ENCODE data around the gene EFNA5.

Gene EFNA5

DNA sequence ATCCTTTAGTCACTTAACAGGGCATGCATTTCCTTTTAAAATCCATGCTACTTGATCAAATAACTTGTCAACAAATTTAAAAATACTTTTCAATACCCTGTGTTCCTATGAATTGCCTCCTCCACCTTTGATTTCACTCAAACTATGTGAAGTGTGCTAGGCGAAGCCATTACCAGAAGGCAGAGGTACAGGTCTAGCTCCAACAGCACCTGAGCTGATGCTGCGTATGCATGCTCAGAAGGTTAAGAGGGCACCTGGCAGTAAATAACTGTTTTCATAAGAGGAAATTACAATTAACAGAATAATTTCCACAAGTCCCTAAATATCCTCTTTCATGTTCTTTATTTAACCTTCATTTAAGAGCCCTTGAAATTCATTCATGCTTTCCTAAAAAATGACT, 251.8 kb downstream of the EFNA5 start:
- Histone ChIP-seq H3K27ac (ENCODE audit: low read depth, low read length) (no peak overlapping the region), H3K4me1 (ENCODE audit: control insufficient read depth, insufficient read depth, low read length, unreplicated experiment) (peaks cover 23% of the 10 kb centered on the region), H3K4me3 (ENCODE audit: low read depth, low read length) (no peak overlapping the region), H3K27me3 (ENCODE audit: insufficient read depth, low read length) (no peaks in the 10 kb centered on the region), H3K79me2 (ENCODE audit: control insufficient read depth, insufficient read depth, low read length, unreplicated experiment) (no peaks in the 10 kb centered on the region), H3K36me3 (ENCODE audit: insufficient read depth, low read length) (no peaks in the 10 kb centered on the region), H2AFZ (ENCODE audit: low read length, unreplicated experiment) (no peak overlapping the region)

DNA sequence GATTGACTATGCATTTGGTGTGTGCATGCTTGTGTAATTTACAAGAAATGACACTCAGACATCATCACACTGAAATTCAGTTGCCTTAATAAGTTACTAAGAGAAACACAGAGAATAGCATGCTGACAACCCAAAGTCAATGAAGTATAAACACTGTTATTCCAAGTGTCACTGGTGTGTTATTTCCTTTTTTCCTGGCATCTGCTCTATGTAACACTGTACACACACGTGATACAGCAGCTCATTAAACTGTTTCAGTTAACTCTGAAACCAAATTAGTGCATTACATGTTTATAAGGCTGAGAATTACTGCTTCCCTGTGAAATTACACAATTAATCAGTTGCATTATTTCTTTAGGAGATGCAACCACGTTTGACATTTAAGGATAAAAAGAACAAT, 252.7 kb downstream of the EFNA5 start:
- peaks cover 16% of the 10 kb centered on the region for H3K4me1 ChIP-seq (ENCODE audit: control insufficient read depth, insufficient read depth, low read length, unreplicated experiment)
- H3K27ac ChIP-seq (ENCODE audit: low read depth, low read length) = no peak overlapping the region
- no peaks in the 10 kb centered on the region for H3K27me3 ChIP-seq (ENCODE audit: insufficient read depth, low read length)
- no peaks in the 10 kb centered on the region for H3K36me3 ChIP-seq (ENCODE audit: insufficient read depth, low read length)
- H2AFZ ChIP-seq (ENCODE audit: low read length, unreplicated experiment) = no peak overlapping the region
- no peak overlapping the region for H3K4me3 ChIP-seq (ENCODE audit: low read depth, low read length)
- no peaks in the 10 kb centered on the region for H3K79me2 ChIP-seq (ENCODE audit: control insufficient read depth, insufficient read depth, low read length, unreplicated experiment)

DNA sequence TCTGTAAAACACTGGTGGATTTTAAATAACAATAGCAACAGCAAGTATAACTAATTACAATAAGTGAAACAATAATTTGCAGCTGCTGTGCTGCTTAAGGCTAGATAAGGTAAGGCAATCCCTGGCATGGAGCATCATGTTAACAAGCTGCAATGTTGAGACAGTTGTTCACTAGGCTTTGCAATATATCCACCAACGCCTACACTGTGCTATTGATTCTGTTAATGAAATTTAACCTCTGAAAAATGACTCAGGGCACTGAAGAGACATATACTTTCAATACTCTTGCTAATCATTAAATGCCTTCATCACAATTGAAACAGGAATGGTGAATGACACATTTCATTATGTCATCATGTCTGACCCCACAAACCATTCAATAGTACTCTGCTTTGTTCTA, 255.0 kb downstream of the EFNA5 start:
- Histone ChIP-seq H3K27me3 (ENCODE audit: insufficient read depth, low read length) (no peaks in the 10 kb centered on the region), H3K4me3 (ENCODE audit: low read depth, low read length) (no peak overlapping the region), H3K36me3 (ENCODE audit: insufficient read depth, low read length) (no peaks in the 10 kb centered on the region), H2AFZ (ENCODE audit: low read length, unreplicated experiment) (no peak overlapping the region), H3K79me2 (ENCODE audit: control insufficient read depth, insufficient read depth, low read length, unreplicated experiment) (no peaks in the 10 kb centered on the region), H3K4me1 (ENCODE audit: control insufficient read depth, insufficient read depth, low read length, unreplicated experiment) (peaks cover 7% of the 10 kb centered on the region), H3K27ac (ENCODE audit: low read depth, low read length) (no peak overlapping the region)

DNA sequence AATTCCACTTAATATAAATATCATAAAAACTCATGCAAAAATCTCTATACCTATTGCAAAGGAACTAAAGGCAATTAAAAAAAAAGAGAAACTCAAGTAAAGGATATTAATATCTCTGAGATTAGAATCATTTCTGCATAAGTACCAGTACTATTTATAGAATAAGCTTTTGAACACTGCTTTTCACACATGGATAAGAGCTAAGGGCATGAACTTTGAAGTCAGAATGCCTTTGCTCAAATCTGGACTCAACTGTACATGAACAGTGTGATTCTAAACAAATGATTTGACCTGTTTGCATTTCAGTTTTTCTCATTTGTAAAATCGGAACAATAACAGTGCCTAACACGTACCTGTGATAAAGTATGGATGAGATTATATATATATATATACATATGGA, 255.9 kb downstream of the EFNA5 start:
- Histone ChIP-seq H3K4me1 (ENCODE audit: control insufficient read depth, insufficient read depth, low read length, unreplicated experiment) (peaks cover 8% of the 10 kb centered on the region), H3K36me3 (ENCODE audit: insufficient read depth, low read length) (no peaks in the 10 kb centered on the region), H3K4me3 (ENCODE audit: low read depth, low read length) (no peak overlapping the region), H3K79me2 (ENCODE audit: control insufficient read depth, insufficient read depth, low read length, unreplicated experiment) (no peaks in the 10 kb centered on the region), H3K27me3 (ENCODE audit: insufficient read depth, low read length) (no peaks in the 10 kb centered on the region), H3K27ac (ENCODE audit: low read depth, low read length) (no peak overlapping the region), H2AFZ (ENCODE audit: low read length, unreplicated experiment) (no peak overlapping the region)

DNA sequence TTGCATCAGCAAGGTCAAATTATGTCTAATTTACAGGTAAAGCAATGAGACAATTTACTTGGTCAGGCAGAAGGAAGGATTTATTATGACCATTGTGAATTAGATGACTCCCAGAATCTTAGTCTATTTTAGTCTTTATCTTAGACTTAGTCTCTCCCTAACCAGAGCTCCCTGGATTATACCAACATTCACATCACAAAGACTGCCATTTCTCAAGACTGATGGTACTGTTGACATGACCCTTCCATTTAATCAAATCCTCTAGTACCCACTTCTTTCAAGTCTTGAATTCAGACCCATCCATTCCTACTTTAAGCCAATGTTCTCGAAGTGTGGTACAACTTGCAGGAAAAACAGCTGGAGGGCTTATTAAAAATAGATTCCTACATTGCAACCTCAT, 257.0 kb downstream of the EFNA5 start:
- H2AFZ ChIP-seq (ENCODE audit: low read length, unreplicated experiment) = no peak overlapping the region
- H3K27ac ChIP-seq (ENCODE audit: low read depth, low read length) = no peak overlapping the region
- no peaks in the 10 kb centered on the region for H3K27me3 ChIP-seq (ENCODE audit: insufficient read depth, low read length)
- no peak overlapping the region for H3K4me3 ChIP-seq (ENCODE audit: low read depth, low read length)
- no peaks in the 10 kb centered on the region for H3K36me3 ChIP-seq (ENCODE audit: insufficient read depth, low read length)
- peaks cover 18% of the 10 kb centered on the region for H3K4me1 ChIP-seq (ENCODE audit: control insufficient read depth, insufficient read depth, low read length, unreplicated experiment)
- H3K79me2 ChIP-seq (ENCODE audit: control insufficient read depth, insufficient read depth, low read length, unreplicated experiment) = no peaks in the 10 kb centered on the region

DNA sequence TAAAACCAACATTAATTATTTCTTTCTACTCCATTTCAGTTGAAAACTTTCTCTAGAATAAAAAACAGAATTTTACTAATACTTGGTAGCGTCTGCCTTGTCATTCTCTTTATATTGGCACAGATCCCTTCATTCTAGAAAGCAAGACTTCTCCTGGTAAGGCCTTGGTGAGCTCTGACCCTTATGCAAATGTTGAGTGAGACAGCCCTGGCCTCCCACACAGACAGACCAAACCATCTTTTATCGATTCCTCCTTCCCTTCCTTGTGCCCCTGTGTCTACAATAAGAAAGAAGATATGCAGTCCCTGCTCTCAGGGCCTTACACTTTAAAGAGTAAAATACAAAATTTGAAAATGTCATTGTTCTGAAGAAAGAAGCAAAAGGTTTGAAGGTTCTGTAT, 262.2 kb downstream of the EFNA5 start:
- no peaks in the 10 kb centered on the region for H3K36me3 ChIP-seq (ENCODE audit: insufficient read depth, low read length)
- peaks cover 16% of the 10 kb centered on the region for H3K4me1 ChIP-seq (ENCODE audit: control insufficient read depth, insufficient read depth, low read length, unreplicated experiment)
- H3K27ac ChIP-seq (ENCODE audit: low read depth, low read length) = no peak overlapping the region
- no peaks in the 10 kb centered on the region for H3K27me3 ChIP-seq (ENCODE audit: insufficient read depth, low read length)
- H3K4me3 ChIP-seq (ENCODE audit: low read depth, low read length) = no peak overlapping the region
- no peaks in the 10 kb centered on the region for H3K79me2 ChIP-seq (ENCODE audit: control insufficient read depth, insufficient read depth, low read length, unreplicated experiment)
- H2AFZ ChIP-seq (ENCODE audit: low read length, unreplicated experiment) = no peak overlapping the region

DNA sequence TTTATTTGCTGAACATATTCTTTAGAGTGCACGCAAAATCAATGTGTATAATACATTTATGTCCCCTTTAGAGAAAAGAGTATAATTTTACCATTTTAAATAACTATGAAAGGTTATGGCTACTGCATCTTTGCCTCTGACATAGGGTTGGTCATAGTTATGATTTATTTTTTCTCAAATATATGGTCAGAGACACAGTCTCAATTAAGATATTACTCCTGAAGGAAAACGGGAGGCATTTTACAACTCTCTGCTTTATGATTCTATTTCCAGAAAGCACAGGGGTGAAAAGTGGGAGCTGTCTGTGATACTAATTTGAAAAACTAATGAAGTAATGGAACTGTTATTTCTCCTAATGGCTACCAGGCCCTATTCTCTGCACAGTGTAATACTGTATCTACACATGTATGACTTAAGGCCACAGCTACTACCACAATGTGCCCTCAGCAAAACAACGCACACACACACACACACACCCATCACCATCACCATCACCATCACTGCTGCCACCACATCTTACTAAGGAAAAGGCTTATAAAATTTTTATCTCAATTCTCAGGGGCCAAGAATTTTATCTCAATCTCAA, 262.9 kb downstream of the EFNA5 start:
- no peak overlapping the region for H3K4me3 ChIP-seq (ENCODE audit: low read depth, low read length)
- no peaks in the 10 kb centered on the region for H3K36me3 ChIP-seq (ENCODE audit: insufficient read depth, low read length)
- H3K27ac ChIP-seq (ENCODE audit: low read depth, low read length) = no peak overlapping the region
- H3K79me2 ChIP-seq (ENCODE audit: control insufficient read depth, insufficient read depth, low read length, unreplicated experiment) = peaks cover 3% of the 10 kb centered on the region
- H2AFZ ChIP-seq (ENCODE audit: low read length, unreplicated experiment) = no peak overlapping the region
- no peaks in the 10 kb centered on the region for H3K27me3 ChIP-seq (ENCODE audit: insufficient read depth, low read length)
- H3K4me1 ChIP-seq (ENCODE audit: control insufficient read depth, insufficient read depth, low read length, unreplicated experiment) = peaks cover 24% of the 10 kb centered on the region

DNA sequence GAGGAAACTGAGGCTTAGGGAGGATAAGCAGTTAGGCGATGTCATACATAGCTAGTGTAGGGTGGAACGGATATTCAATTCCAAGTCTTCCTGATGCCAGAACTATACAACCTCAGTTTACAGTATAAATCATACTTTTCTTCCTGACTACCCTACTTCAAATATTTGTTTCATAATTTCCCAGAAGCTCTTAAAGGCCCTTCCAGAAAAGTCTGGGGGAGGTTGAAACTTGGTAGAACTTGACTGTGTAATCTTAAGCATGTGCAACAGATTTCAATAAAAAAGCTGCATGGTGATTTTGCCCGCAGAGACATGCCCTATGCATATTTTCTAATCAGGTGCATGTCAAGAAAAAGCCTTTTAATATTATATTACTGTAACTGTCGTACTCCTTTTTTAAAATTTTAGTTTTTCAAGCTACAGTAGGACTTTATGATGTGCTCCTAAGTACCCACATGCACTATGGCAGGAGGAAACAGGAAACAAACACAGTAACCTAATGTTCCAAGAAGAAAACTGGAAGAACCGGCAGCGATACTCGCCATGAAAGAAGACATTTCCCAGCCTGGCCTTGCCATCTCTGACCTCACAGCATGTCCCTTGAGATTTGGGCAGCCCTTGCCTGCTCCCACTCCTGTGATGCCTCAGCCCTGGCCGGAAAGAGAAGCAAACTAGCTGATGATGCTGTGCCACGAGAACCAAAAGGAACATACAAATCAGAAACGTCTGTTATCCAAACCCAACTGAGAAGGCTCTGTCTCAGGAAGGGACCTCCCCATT, 266.0 kb downstream of the EFNA5 start:
- peaks cover 27% of the 10 kb centered on the region for H3K4me1 ChIP-seq (ENCODE audit: control insufficient read depth, insufficient read depth, low read length, unreplicated experiment)
- H2AFZ ChIP-seq (ENCODE audit: low read length, unreplicated experiment) = no peak overlapping the region
- peaks cover 4% of the 10 kb centered on the region for H3K79me2 ChIP-seq (ENCODE audit: control insufficient read depth, insufficient read depth, low read length, unreplicated experiment)
- no peaks in the 10 kb centered on the region for H3K36me3 ChIP-seq (ENCODE audit: insufficient read depth, low read length)
- no peak overlapping the region for H3K27ac ChIP-seq (ENCODE audit: low read depth, low read length)
- no peak overlapping the region for H3K4me3 ChIP-seq (ENCODE audit: low read depth, low read length)
- no peaks in the 10 kb centered on the region for H3K27me3 ChIP-seq (ENCODE audit: insufficient read depth, low read length)

DNA sequence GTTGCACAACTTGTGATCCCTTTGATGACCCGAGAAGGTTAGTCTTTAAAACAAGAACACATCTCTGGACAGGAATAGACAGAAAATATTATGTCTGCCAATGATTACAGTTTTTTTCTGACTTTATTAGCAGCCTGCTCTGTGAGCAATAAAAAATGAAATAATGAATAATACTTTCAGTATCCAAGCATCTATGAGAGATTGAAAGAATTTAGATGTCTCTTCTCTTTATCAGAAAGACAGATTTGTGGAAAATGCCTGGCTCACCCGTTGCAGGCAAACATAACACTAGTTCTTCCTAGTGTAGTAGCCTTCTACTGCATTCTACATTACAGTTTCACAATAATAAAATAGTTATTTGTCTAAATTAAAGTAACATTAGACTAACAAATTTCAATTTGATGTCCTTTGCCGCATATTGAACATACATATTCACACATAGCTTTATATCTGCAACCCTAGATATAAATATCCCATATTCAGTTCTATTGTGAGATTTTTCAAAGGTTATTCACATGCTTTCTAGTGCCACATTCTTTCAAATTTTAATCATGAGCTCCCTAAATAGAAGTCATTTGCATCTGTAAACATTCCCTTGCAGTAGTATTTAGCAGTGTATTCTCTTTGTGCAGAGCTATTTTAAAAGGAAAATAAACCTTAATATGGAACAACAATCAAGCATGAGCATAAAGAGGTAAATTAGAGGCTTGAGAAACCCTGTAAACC, 267.3 kb downstream of the EFNA5 start:
- H3K4me3 ChIP-seq (ENCODE audit: low read depth, low read length) = no peak overlapping the region
- no peaks in the 10 kb centered on the region for H3K36me3 ChIP-seq (ENCODE audit: insufficient read depth, low read length)
- no peak overlapping the region for H3K27ac ChIP-seq (ENCODE audit: low read depth, low read length)
- H3K4me1 ChIP-seq (ENCODE audit: control insufficient read depth, insufficient read depth, low read length, unreplicated experiment) = peaks cover 16% of the 10 kb centered on the region
- H2AFZ ChIP-seq (ENCODE audit: low read length, unreplicated experiment) = no peak overlapping the region
- H3K27me3 ChIP-seq (ENCODE audit: insufficient read depth, low read length) = no peaks in the 10 kb centered on the region
- peaks cover 4% of the 10 kb centered on the region for H3K79me2 ChIP-seq (ENCODE audit: control insufficient read depth, insufficient read depth, low read length, unreplicated experiment)

DNA sequence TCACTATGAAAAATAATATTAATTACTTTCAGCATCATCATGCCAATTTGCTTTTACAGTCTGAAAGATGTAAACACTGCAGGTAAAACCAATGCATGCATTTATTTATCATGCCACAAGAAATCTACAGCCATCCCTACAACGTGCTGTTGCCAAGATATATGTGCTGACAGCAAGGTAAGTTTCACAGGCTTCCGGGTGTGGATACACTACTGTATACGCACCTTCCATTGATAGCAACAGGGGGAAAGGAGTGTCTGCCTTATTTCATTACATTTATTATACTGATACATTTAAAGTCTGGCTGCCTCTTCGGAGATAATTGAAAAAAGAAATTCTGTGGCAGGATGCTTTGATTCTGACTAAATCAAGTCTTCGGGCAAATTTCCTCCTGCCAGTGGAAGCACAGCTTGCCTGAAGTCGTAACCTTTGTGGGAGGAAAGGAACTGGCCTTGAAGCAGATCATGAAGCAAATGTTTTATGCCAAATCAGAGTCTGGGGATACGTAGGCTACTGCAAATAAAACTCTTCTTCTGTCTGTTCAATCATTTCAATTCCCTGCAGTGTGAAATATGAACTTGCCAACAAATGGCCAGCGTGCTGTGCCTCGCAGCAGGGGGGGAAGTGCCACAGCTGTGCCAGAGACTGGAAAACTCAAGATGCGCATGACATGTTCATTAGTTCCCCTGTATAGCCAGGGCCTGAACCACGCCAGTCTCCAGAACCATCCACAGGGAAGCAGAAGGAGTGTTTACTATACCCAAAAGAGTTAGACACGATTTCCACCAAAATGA, 268.1 kb downstream of the EFNA5 start:
- H3K27ac ChIP-seq (ENCODE audit: low read depth, low read length) = no peak overlapping the region
- no peak overlapping the region for H3K4me3 ChIP-seq (ENCODE audit: low read depth, low read length)
- H3K79me2 ChIP-seq (ENCODE audit: control insufficient read depth, insufficient read depth, low read length, unreplicated experiment) = peaks cover 4% of the 10 kb centered on the region
- H2AFZ ChIP-seq (ENCODE audit: low read length, unreplicated experiment) = no peak overlapping the region
- H3K36me3 ChIP-seq (ENCODE audit: insufficient read depth, low read length) = no peaks in the 10 kb centered on the region
- H3K4me1 ChIP-seq (ENCODE audit: control insufficient read depth, insufficient read depth, low read length, unreplicated experiment) = peaks cover 16% of the 10 kb centered on the region
- no peaks in the 10 kb centered on the region for H3K27me3 ChIP-seq (ENCODE audit: insufficient read depth, low read length)

Measured in ACC112 (cell line).